HG03460 (cell line): ENCODE measurements around the gene MRC2.
"Not testable (repeated sequence)": the region's sequence is repeated elsewhere in the genome, so short reads cannot be mapped to it uniquely, and the experiment has no call there.

Experiments
- ATAC-seq: cut with Tn5 transposase; IDR thresholded peaks from one replicate; pipeline ENCODE4 v1.9.1; 2021; ENCODE audit not compliant: unreplicated experiment

Gene MRC2

GRCh38 chr17:62613095-62613494 is 14.4 kb upstream of the MRC2 start:
- not testable (repeated sequence) for ATAC-seq

- ATAC-seq: no peak
Measured at GRCh38 chr17:62614142-62614541, 13.3 kb upstream of the MRC2 start.

GRCh38 chr17:62615503-62615902 is 12.0 kb upstream of the MRC2 start:
- ATAC-seq: no peak

GRCh38 chr17:62616993-62617893 is 10.2 kb upstream of the MRC2 start:
- ATAC-seq: no peak

GRCh38 chr17:62617894-62618472 is 9.5 kb upstream of the MRC2 start:
- ATAC-seq: no peak

- no peak for ATAC-seq
Measured at GRCh38 chr17:62618647-62619416, 8.6 kb upstream of the MRC2 start.

GRCh38 chr17:62619417-62620155 is 7.9 kb upstream of the MRC2 start:
- no peak for ATAC-seq

GRCh38 chr17:62621223-62621622 is 6.2 kb upstream of the MRC2 start:
- ATAC-seq: no peak

GRCh38 chr17:62625184-62625869 is 2.1 kb upstream of the MRC2 start:
- no peak for ATAC-seq

GRCh38 chr17:62625870-62626200 is 1.6 kb upstream of the MRC2 start:
- ATAC-seq: no peak

GRCh38 chr17:62626719-62627218 is 701 bp upstream of the MRC2 start:
- ATAC-seq: no peak

GRCh38 chr17:62627904-62628633 is 599 bp downstream of the MRC2 start:
- ATAC-seq: no peak

- ATAC-seq: no peak
Measured at GRCh38 chr17:62628831-62629555, 1.5 kb downstream of the MRC2 start.

GRCh38 chr17:62629556-62630364 is 2.3 kb downstream of the MRC2 start:
- no peak for ATAC-seq

- ATAC-seq: no peak
Measured at GRCh38 chr17:62630365-62631085, 3.1 kb downstream of the MRC2 start.

GRCh38 chr17:62631086-62631935 is 3.8 kb downstream of the MRC2 start:
- no peak for ATAC-seq
